Middle frontal gyrus (tissue), 1 donor: ENCODE measurements around the gene NFATC3.
A peak's percentile ranks its signal among the peaks of the same experiment; 100 is the strongest.

Source experiments
- DNase-seq: peaks from one replicate; pipeline ENCODE4 v3.0.0-alpha.2; 2015; ENCODE audit warnings: low spot score; ENCODE audit errors: extremely low spot score

The NFATC3 gene

GRCh38 chr16:68072038-68072695 lies 13.0 kb upstream of the NFATC3 start:
- DNase-seq = no peak

GRCh38 chr16:68073902-68074760 lies 11.0 kb upstream of the NFATC3 start:
- no peak for DNase-seq

- no peak for DNase-seq
These were observed 10.2 kb upstream of the NFATC3 start for GRCh38 chr16:68074850-68075555.

GRCh38 chr16:68075980-68076379 lies 9.2 kb upstream of the NFATC3 start:
- no peak for DNase-seq

GRCh38 chr16:68076560-68076959 lies 8.6 kb upstream of the NFATC3 start:
- DNase-seq = no peak

GRCh38 chr16:68077866-68078700 lies 7.1 kb upstream of the NFATC3 start:
- DNase-seq = no peak

- DNase-seq = no peak
These were observed 6.3 kb upstream of the NFATC3 start for GRCh38 chr16:68078701-68079375.

- no peak for DNase-seq
These were observed 5.9 kb upstream of the NFATC3 start for GRCh38 chr16:68079376-68079625.

GRCh38 chr16:68079626-68080344 lies 5.4 kb upstream of the NFATC3 start:
- DNase-seq = no peak

- DNase-seq = no peak
These were observed 3.1 kb upstream of the NFATC3 start for GRCh38 chr16:68081861-68082628.

GRCh38 chr16:68082629-68083238 lies 2.4 kb upstream of the NFATC3 start:
- DNase-seq = no peak

GRCh38 chr16:68083239-68083781 lies 1.9 kb upstream of the NFATC3 start:
- no peak for DNase-seq

- no peak for DNase-seq
These were observed 1.2 kb upstream of the NFATC3 start for GRCh38 chr16:68083861-68084503.

GRCh38 chr16:68084504-68085258 lies 489 bp upstream of the NFATC3 start:
- peak; percentile 92 for DNase-seq

GRCh38 chr16:68086336-68086841 lies 1.2 kb downstream of the NFATC3 start:
- DNase-seq = no peak

GRCh38 chr16:68086860-68087268 lies 1.7 kb downstream of the NFATC3 start:
- no peak for DNase-seq

GRCh38 chr16:68087688-68088087 lies 2.5 kb downstream of the NFATC3 start:
- DNase-seq = no peak
